Measurements from ENCODE around the gene LIN9. TPM values are rescaled to one million over a fixed set of nuclear protein-coding genes. Genes with fewer than 3 reads are reported as not detected.

The LIN9 gene
- total RNA-seq, 1 donor from 2014 or later, result 2.1 TPM

DNA sequence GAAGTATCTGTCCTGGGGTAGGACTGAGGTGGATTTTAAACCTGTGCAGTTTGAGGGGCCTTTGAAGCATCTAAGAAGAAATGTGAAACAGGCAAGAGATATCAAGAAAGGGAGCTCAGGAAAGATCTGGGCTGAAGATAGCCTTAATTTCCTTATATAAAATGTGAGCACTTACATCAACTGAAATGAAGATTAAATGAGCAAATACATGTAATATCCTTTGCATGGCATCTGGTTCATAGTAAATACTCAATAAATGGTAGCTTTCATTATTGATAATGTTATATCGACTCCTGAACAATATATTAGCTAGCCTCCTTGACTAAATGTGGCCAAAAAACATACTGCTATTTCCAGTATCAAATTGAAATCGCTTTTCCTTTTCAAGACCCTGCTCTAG, 2.5 kb downstream of the LIN9 start:
- Mint-ChIP-seq H3K4me1 (ENCODE audit: low read depth) (peaks cover 11% of the 10 kb centered on the region), H3K27me3 (ENCODE audit: low read depth) (no peaks in the 10 kb centered on the region), H3K9me3 (ENCODE audit: low read depth) (no peaks in the 10 kb centered on the region), H3K27ac (ENCODE audit: unreplicated experiment) (no peak overlapping the region), H3K36me3 (ENCODE audit: low read depth) (no peaks in the 10 kb centered on the region), H3K4me3 (ENCODE audit: unreplicated experiment) (no peak overlapping the region)
- DNase-seq (ENCODE audit: low spot score), result no peak
- TF ChIP-seq, protein P1, sequence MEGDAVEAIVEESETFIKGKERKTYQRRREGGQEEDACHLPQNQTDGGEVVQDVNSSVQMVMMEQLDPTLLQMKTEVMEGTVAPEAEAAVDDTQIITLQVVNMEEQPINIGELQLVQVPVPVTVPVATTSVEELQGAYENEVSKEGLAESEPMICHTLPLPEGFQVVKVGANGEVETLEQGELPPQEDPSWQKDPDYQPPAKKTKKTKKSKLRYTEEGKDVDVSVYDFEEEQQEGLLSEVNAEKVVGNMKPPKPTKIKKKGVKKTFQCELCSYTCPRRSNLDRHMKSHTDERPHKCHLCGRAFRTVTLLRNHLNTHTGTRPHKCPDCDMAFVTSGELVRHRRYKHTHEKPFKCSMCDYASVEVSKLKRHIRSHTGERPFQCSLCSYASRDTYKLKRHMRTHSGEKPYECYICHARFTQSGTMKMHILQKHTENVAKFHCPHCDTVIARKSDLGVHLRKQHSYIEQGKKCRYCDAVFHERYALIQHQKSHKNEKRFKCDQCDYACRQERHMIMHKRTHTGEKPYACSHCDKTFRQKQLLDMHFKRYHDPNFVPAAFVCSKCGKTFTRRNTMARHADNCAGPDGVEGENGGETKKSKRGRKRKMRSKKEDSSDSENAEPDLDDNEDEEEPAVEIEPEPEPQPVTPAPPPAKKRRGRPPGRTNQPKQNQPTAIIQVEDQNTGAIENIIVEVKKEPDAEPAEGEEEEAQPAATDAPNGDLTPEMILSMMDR (IDR thresholded peaks at IDR 0.05), result no peak

DNA sequence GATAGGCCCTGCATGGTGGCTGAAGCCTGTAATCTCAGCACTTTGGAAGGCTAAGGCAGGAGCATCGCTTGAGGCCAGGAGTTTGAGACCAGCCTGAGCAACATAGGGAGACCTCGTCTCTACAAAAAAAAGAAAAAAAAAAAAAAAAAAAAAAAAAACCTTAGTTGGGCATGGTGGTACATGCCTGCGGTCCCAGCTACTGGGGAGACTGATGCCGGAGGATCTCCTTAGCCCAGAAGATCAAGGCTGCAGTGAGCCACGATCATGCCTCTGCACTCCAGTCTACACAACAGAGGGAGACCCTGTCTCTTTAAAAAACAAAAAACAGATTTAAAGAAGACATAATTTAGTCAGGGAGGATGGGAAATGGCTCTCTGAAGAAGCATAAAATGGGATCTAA, 3.8 kb downstream of the LIN9 start:
- TF ChIP-seq, protein P1 (IDR thresholded peaks at IDR 0.05), result no peak
- Mint-ChIP-seq H3K36me3 (ENCODE audit: low read depth) (no peaks in the 10 kb centered on the region), H3K9me3 (ENCODE audit: low read depth) (no peaks in the 10 kb centered on the region), H3K27ac (ENCODE audit: unreplicated experiment) (no peak overlapping the region), H3K27me3 (ENCODE audit: low read depth) (no peaks in the 10 kb centered on the region), H3K4me3 (ENCODE audit: unreplicated experiment) (no peak overlapping the region), H3K4me1 (ENCODE audit: low read depth) (peaks cover 10% of the 10 kb centered on the region)
- no peak for DNase-seq (ENCODE audit: low spot score)

DNA sequence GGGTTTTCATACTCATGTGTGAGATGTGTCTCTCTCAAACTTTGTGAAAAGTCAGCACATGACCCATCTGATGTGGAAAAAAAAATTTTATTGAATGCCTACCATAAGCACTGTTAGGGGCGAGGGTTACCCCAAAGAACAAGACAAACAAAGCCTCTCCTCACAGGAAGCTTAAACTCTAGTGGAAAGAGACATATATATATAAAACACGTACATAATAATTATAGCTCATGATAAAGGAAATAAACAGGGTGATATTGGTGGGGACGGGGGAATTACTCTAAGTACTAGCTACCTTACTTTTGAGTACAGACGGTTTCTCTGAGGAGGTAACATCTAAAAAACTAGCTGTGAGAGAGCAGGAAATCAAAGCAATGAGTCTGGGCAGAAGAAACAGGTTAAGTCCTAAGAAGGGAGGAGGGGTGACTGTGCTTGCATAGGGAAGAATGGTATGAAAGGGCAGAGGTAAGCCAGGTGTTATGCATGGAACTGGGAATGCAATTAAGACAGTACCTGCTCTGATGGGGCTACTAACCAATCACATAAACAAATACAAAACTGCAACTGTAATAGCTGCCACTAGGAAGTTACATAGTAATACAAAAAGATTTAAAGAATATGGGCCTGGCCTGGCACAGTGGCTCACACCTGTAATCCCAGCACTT, 4.5 kb downstream of the LIN9 start:
- Mint-ChIP-seq H3K4me3 (ENCODE audit: unreplicated experiment) (no peak overlapping the region), H3K27me3 (ENCODE audit: low read depth) (no peaks in the 10 kb centered on the region), H3K9me3 (ENCODE audit: low read depth) (no peaks in the 10 kb centered on the region), H3K36me3 (ENCODE audit: low read depth) (no peaks in the 10 kb centered on the region), H3K27ac (ENCODE audit: unreplicated experiment) (no peak overlapping the region), H3K4me1 (ENCODE audit: low read depth) (peaks cover 3% of the 10 kb centered on the region)
- TF ChIP-seq, protein P1 (IDR thresholded peaks at IDR 0.05), result no peak
- DNase-seq (ENCODE audit: low spot score), result no peak

DNA sequence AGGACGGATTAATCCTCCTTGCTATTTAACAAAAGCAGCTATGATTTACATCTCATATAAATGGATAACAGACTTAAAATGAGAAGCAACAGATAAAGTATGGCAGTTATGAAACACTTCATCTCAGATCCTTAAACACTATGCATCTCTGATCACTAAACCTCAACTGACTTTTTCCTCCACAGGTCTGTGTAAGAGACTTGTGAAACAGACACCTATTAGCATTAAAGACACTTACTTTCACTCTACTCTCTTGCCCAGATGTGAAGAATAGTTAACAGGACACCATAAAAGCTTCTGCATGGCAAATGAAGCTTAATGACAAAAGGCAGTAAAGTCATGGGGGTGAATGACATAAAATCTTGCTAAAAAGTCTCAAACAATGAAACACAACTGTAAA, 6.2 kb downstream of the LIN9 start:
- no peak overlapping the region for H3K4me3 Mint-ChIP-seq (ENCODE audit: unreplicated experiment)
- TF ChIP-seq, protein P1 (IDR thresholded peaks at IDR 0.05), result no peak
- H3K27me3 Mint-ChIP-seq (ENCODE audit: low read depth), result no peaks in the 10 kb centered on the region
- no peak for DNase-seq (ENCODE audit: low spot score)
- peaks cover 2% of the 10 kb centered on the region for H3K36me3 Mint-ChIP-seq (ENCODE audit: low read depth)
- no peaks in the 10 kb centered on the region for H3K9me3 Mint-ChIP-seq (ENCODE audit: low read depth)
- H3K27ac Mint-ChIP-seq (ENCODE audit: unreplicated experiment), result no peak overlapping the region
- H3K4me1 Mint-ChIP-seq (ENCODE audit: low read depth), result no peaks in the 10 kb centered on the region

DNA sequence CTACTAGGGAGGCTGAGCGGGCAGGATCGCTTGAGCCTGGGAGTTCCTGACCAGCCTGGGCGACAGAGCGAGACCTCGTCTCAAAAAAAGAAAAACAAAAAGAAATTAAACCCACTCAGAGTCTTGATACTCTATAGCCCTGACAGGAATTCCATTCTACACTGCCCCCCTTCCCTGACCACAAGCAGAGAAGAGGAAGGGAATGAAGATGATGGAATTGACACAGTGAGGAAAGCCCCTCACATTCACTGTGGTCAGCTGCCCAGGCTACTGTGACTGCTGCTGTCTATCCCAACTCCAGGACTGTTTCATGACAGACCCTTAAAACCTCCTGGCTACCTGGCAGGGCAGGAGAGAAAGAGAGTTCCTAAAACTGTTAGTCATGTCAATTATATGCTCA, 12.1 kb downstream of the LIN9 start:
- H3K9me3 Mint-ChIP-seq (ENCODE audit: low read depth), result no peaks in the 10 kb centered on the region
- H3K27me3 Mint-ChIP-seq (ENCODE audit: low read depth), result no peaks in the 10 kb centered on the region
- no peaks in the 10 kb centered on the region for H3K4me1 Mint-ChIP-seq (ENCODE audit: low read depth)
- TF ChIP-seq, protein P1 (IDR thresholded peaks at IDR 0.05), result no peak
- H3K4me3 Mint-ChIP-seq (ENCODE audit: unreplicated experiment), result no peak overlapping the region
- H3K27ac Mint-ChIP-seq (ENCODE audit: unreplicated experiment), result no peak overlapping the region
- DNase-seq (ENCODE audit: low spot score), result no peak
- peaks cover 3% of the 10 kb centered on the region for H3K36me3 Mint-ChIP-seq (ENCODE audit: low read depth)

Data from chondrocyte (in vitro differentiated cells).